Activated CD8-positive, alpha-beta T cell treated with anti-CD3 and anti-CD28 coated beads for 36 hours (primary cell): ENCODE results near the gene URM1. TPM values are rescaled to one million over a fixed set of nuclear protein-coding genes. Genes with fewer than 3 reads are reported as not detected.
"Not testable (repeated sequence)": the region's sequence is repeated elsewhere in the genome, so short reads cannot be mapped to it uniquely, and the experiment has no call there.

Experiments used
- ATAC-seq: fragments of 200-7000 bp; cut with Tn5 transposase; one replicate; pipeline ENCODE4 v1.10.0; 2021; ENCODE audit warnings: mild to moderate bottlenecking, moderate library complexity
- CTCF ChIA-PET: fragments of 350-600 bp; sonication (Branson Sonifier 250); formaldehyde crosslinking; loops from one replicate; lab custom pipeline; 2021; ENCODE audit warnings: antibody characterized with exemption; lab: Charles Lee
- POLR2A ChIA-PET: fragments of 350-600 bp; sonication (Branson Sonifier 250); formaldehyde crosslinking; loops from one replicate; lab custom pipeline; 2021; ENCODE audit warnings: antibody characterized with exemption; lab: Charles Lee
- DNase-seq: peaks from one replicate; pipeline ENCODE4 v3.0.0-alpha.2; 2020
- H3K27ac Mint-ChIP-seq: one replicate; pipeline ENCODE4 v1.8.0; 2021; ENCODE audit warnings: mild to moderate bottlenecking, mixed read lengths
- H3K27me3 Mint-ChIP-seq: one replicate; pipeline ENCODE4 v1.8.0; 2021; ENCODE audit warnings: mixed read lengths
- H3K36me3 Mint-ChIP-seq: one replicate; pipeline ENCODE4 v1.8.0; 2021; ENCODE audit warnings: low read depth, mixed read lengths
- H3K4me1 Mint-ChIP-seq: one replicate; pipeline ENCODE4 v1.8.0; 2021; ENCODE audit warnings: low read depth, mixed read lengths
- H3K4me3 Mint-ChIP-seq: one replicate; pipeline ENCODE4 v1.8.0; 2021; ENCODE audit warnings: mild to moderate bottlenecking, moderate library complexity, mixed read lengths
- H3K9me3 Mint-ChIP-seq: one replicate; pipeline ENCODE4 v1.8.0; 2021; ENCODE audit warnings: mixed read lengths
- CTCF ChIP-seq: fragments of 200-600 bp; IDR thresholded peaks from one replicate; pipeline ENCODE4 v1.8.0; 2022; ENCODE audit warnings: antibody characterized with exemption, mild to moderate bottlenecking
- intact Hi-C: fragments of 100-400 bp; cut with micrococcal nuclease; formaldehyde crosslinking; loops from one replicate; pipeline ENCODE4 v1.10.0; 2022
- total RNA-seq, 2 experiments: library from RNA; stranded (reverse); gene quantifications; one replicate each; pipeline ENCODE4 v1.2.3, GENCODE V29; 2021

Gene URM1
- total RNA-seq, 2 experiments from 2014 or later: 56.3 to 60.2 TPM

- H3K4me3 Mint-ChIP-seq: no peak overlapping the region
Observed at GRCh38 chr9:128409450-128409849, 38.3 kb downstream of the URM1 start.

GRCh38 chr9:128409978-128410377, 38.8 kb downstream of the URM1 start:
- Mint-ChIP-seq H3K27me3 (peaks cover 34% of the 10 kb centered on the region), H3K9me3 (no peaks in the 10 kb centered on the region), H3K4me1 (no peaks in the 10 kb centered on the region), H3K4me3 (no peak overlapping the region), H3K27ac (no peak overlapping the region), H3K36me3 (no peaks in the 10 kb centered on the region)
- POLR2A ChIA-PET: interaction anchor here (0.6 to 0.9 kb wide), 2 partner anchors 12 to 39 kb away, joined by 3 read pairs; partner anchors contain the start of gene URM1
- CTCF ChIA-PET: interaction anchor here (0.8 to 7.2 kb wide), 3 partner anchors 10 to 115 kb away, joined by 3 to 60 read pairs (median 15); partner anchors contain the start of gene CERCAM
- no peak for ATAC-seq
- intact Hi-C loops: loop anchor here (5.0 kb wide), 1 partner anchor 48 kb away; no protein-coding TSS in a partner anchor
- DNase-seq: no peak
- TF ChIP-seq CTCF: no peak

More at GRCh38 chr9:128409450-128409849, 38.3 kb downstream of the URM1 start:
- Mint-ChIP-seq H3K27ac (no peak overlapping the region), H3K36me3 (no peaks in the 10 kb centered on the region), H3K4me1 (no peaks in the 10 kb centered on the region), H3K9me3 (no peaks in the 10 kb centered on the region), H3K27me3 (peaks cover 30% of the 10 kb centered on the region)
- ChIA-PET CTCF (interaction anchor here (1.0 to 7.2 kb wide), 3 partner anchors 11 to 114 kb away, joined by 3 to 60 read pairs (median 15); partner anchors contain the start of gene CERCAM), POLR2A (no interaction called here)
- DNase-seq: no peak
- intact Hi-C loops: no loop called here
- ATAC-seq: no peak
- TF ChIP-seq CTCF: no peak

- DNase-seq: no peak
- intact Hi-C loops: loop anchor here (5.0 kb wide), 1 partner anchor 49 kb away; no protein-coding TSS in a partner anchor
- Mint-ChIP-seq H3K27me3 (peaks cover 41% of the 10 kb centered on the region), H3K27ac (no peak overlapping the region), H3K4me3 (no peak overlapping the region), H3K36me3 (no peaks in the 10 kb centered on the region), H3K4me1 (no peaks in the 10 kb centered on the region), H3K9me3 (no peaks in the 10 kb centered on the region)
- TF ChIP-seq CTCF: no peak
- ATAC-seq: no peak
- ChIA-PET POLR2A (interaction anchor here (0.7 to 2.4 kb wide), 6 partner anchors 8 to 50 kb away, joined by 3 to 6 read pairs (median 4); partner anchors contain the start of gene CERCAM), CTCF (interaction anchor here (1.0 to 7.2 kb wide), 8 partner anchors 8 to 221 kb away, joined by 3 to 60 read pairs (median 4); partner anchors contain the start of genes CERCAM and CIZ1)
Observed at GRCh38 chr9:128411364-128412119, 40.4 kb downstream of the URM1 start.

GRCh38 chr9:128412120-128412790, 41.1 kb downstream of the URM1 start:
- ATAC-seq (peak; percentile 83), DNase-seq (peak; percentile 79)
- intact Hi-C loops: loop anchor here (5.0 kb wide), 1 partner anchor 50 kb away; no protein-coding TSS in a partner anchor
- Mint-ChIP-seq H3K9me3 (no peaks in the 10 kb centered on the region), H3K4me3 (no peak overlapping the region), H3K27ac (no peak overlapping the region), H3K4me1 (no peaks in the 10 kb centered on the region), H3K27me3 (peaks cover 42% of the 10 kb centered on the region), H3K36me3 (no peaks in the 10 kb centered on the region)
- peak; percentile 62 for TF ChIP-seq CTCF
- POLR2A ChIA-PET: interaction anchor here (0.7 to 2.4 kb wide), 5 partner anchors 8 to 50 kb away, joined by 3 to 6 read pairs (median 4); partner anchors contain the start of gene CERCAM
- CTCF ChIA-PET: interaction anchor here (0.9 to 7.2 kb wide), 8 partner anchors 8 to 117 kb away, joined by 3 to 60 read pairs (median 4); partner anchors contain the start of genes CERCAM and URM1

GRCh38 chr9:128413728-128414127, 42.6 kb downstream of the URM1 start:
- intact Hi-C loops: loop anchor here (5.0 kb wide), 1 partner anchor 51 kb away; no protein-coding TSS in a partner anchor
- peaks cover 36% of the 10 kb centered on the region for H3K27me3 Mint-ChIP-seq
- POLR2A ChIA-PET, H3K4me1 Mint-ChIP-seq, ATAC-seq, H3K4me3 Mint-ChIP-seq, H3K27ac Mint-ChIP-seq, H3K36me3 Mint-ChIP-seq, H3K9me3 Mint-ChIP-seq, DNase-seq: not testable (repeated sequence)
- CTCF ChIA-PET: interaction anchor here (3.3 to 7.2 kb wide), 2 partner anchors 25 to 51 kb away, joined by 13 to 60 read pairs; no protein-coding TSS in a partner anchor
